ENCODE data around the gene APBA1.
"Not testable (repeated sequence)": the region's sequence is repeated elsewhere in the genome, so short reads cannot be mapped to it uniquely, and the experiment has no call there.

The APBA1 gene

DNA sequence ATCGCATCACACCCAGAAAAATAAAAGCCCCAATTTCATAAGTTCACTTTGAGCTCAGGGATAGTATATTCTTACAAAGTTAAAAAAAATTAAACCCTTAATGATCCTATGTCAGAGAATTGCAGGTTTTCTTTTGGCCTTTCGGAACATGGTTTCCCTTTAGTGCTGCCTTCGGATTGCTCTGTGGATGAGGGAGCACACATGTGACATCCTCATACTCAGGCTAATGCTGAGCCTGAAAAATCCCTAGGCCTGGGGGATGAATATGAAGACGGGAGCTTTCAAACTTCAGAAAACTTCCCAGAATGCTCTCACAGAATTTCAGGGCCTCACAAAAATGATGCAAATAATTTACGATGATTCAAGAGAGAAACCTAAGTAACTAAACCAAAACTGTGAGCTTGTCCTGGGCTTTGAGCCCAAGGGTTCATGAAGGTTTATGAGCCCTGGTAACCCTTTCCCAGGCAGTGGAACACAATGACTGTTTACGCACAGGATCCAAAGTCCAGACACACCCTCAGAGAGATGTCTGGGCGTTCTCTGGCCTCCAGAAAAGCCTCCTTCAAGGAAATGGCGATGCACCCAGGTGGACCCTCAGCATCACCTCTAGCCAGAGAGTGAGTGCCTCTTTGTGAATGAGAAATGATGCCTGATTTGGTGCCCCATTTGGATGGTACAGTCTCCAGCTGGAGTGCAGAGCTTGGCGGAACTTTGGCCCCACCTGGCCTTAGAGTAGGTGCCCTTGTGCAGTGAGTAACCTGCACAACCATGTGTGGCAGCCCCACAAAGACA is 201.8 kb downstream of the APBA1 start:
- DNase-seq, result no peak

GRCh38 chr9:69469136-69469535 is 203.0 kb downstream of the APBA1 start:
- DNase-seq, result no peak

- no peak for DNase-seq
These were observed 203.8 kb downstream of the APBA1 start for GRCh38 chr9:69468380-69468779.

DNA sequence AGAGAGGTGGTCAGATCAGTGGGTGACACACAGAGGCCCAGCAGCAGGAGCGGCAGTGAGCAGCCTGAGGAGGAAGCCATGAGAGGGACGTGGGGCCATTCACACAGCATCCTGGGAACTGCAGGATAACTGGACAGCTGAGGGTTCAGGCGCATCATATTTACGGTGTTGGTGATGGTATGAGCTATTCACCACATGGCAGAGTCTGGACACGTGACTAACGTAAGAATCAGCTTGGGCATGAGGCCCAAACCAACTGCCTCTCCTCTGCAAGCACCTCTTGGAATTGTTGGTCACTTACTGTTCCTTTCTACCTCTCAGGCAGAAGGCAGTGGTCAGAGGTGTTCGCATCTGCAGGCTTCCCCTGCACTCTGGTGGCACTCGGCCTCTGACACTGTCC is 206.0 kb downstream of the APBA1 start:
- DNase-seq, result no peak

- no peak for DNase-seq
These were observed 206.7 kb downstream of the APBA1 start for GRCh38 chr9:69465473-69465872.

- no peak for DNase-seq
These were observed 208.6 kb downstream of the APBA1 start for GRCh38 chr9:69463497-69464068.

- no peak for DNase-seq
These were observed 209.8 kb downstream of the APBA1 start for GRCh38 chr9:69462394-69462793.

- no peak for DNase-seq
These were observed 210.9 kb downstream of the APBA1 start for GRCh38 chr9:69461103-69461887.

- DNase-seq, result no peak
These were observed 212.2 kb downstream of the APBA1 start for GRCh38 chr9:69460012-69460411.

GRCh38 chr9:69458176-69458575 is 214.0 kb downstream of the APBA1 start:
- no peak for DNase-seq

- no peak for DNase-seq
These were observed 216.0 kb downstream of the APBA1 start for GRCh38 chr9:69456201-69456600.

- no peak for DNase-seq
These were observed 216.9 kb downstream of the APBA1 start for GRCh38 chr9:69455311-69455710.

- DNase-seq, result no peak
These were observed 217.8 kb downstream of the APBA1 start for GRCh38 chr9:69454321-69454720.

DNA sequence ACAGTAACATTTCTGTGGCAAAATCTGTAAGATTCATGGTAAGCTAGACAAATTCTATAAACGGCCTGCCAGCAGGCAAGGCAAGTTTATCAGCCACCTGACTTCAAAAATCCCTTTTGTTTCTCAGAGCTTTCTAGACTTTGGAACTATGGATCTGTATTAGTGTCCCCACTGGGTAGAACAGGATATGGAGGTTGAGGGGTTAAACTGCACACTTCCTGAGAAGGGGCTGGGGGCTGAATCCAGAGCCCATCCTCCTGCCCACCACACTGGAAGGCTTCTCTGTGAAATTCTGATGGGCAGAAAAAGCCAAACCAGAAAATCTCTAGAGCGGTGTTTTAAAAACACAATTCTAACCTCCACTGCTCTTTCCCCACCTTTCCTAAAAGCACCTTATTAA is 218.4 kb downstream of the APBA1 start:
- DNase-seq, result no peak

DNA sequence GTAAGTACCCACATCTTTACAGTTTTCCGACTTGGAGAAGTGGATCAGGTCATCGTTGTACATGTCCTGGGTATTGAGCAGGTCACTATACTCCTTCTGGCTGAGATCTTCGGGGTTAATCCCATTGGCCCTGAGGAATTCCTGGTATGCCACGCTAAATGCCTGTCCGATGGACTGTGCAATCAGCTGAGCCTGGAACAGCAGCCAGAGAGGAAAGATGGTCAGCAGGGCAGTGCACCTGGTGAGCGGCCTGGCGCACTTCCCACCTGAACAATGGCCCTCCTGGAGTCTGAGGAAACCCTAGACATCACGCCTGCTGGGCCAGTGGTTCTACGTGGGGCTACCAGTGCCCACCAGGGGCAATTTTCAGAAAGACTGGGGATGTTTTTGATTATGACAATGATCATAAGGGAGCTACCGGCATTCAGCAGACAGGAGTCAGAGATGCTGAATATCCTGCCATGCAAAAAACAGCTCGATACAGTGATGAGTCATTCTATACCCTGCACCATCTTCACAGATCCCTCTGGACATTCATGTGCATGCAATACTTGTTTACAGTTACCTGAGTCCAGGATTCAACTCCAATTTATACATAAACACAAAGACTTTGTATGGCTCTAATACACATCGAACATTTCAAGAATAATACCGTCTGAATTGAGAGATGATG is 219.9 kb downstream of the APBA1 start:
- no peak for DNase-seq

- DNase-seq, result no peak
These were observed 225.7 kb downstream of the APBA1 start for GRCh38 chr9:69446496-69446895.

DNA sequence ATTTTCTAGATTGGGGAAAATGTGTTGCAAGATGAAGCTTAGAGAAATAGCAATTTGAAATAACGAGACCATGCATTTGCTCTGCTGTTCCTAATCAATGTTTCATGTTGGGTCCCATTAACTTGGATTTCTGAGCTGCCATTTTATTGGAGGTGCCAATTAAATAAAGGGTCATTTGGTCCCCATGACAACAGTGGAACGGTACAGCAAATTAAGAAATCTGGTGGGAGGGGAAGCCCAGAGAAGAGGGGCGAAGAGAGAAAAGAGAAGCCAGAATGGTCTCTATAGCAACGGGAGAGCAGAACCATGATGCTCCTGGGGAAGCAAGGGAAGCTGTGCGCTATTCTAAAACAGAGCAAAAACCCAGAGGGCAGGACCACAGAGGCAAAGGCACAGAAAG is 226.9 kb downstream of the APBA1 start:
- DNase-seq, result no peak

GRCh38 chr9:69444791-69445190 is 227.4 kb downstream of the APBA1 start:
- no peak for DNase-seq

DNA sequence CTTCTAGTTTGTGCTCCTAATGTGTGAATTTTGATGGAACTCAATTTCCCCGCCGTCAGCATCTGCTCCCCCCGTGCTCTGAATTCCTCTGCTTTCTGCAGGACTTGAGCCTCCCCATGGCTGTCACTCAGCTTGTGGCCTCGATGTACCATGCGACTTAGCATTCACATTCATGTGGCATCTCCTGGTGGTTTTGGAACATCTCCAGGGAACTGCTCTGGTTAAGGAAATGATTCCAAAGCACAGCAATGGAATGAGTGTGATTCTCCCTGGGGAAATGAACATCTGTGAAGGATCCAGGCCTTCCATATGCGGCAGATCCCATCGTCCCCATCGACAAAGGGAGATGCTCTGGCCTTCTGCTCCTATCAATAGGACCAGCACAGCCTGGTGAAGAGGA is 228.2 kb downstream of the APBA1 start:
- DNase-seq, result no peak

DNA sequence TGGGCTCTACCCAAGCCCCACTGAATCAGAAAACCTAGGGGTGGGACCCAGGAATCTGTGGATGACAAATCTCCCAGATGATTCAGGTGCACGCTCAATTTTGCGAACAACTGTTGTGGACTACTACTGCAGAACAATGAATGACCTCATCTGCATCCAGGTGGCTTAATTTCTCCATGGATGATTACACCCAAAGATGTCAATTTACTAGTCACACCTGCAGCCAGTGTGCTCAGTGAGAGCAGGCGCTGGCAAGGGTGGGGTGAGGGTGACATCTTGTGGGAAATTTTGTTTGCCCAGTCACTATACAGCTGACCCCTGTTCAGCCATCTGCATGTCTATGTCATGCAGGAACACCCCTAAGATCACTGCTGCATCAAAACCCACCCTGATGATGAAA is 229.0 kb downstream of the APBA1 start:
- DNase-seq, result no peak

DNA sequence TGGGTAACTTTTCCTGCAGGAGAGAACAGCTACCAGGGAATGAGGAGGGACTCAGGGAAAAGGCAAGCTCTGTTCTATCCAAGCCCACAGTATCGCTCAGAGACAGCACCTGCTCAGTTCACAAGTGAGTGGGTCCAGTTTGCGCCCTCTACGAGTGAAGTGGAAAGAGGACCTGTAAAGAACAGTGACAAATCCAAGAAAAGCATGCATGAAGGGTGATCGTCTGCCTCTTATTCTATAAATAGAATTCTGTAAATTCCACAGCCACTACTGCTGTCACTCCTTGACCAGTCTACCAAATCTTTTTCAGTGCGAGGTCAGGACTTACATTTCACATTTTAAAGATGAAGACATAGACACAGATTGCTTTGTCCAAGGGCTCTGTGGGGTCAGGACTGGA is 229.7 kb downstream of the APBA1 start:
- no peak for DNase-seq

DNA sequence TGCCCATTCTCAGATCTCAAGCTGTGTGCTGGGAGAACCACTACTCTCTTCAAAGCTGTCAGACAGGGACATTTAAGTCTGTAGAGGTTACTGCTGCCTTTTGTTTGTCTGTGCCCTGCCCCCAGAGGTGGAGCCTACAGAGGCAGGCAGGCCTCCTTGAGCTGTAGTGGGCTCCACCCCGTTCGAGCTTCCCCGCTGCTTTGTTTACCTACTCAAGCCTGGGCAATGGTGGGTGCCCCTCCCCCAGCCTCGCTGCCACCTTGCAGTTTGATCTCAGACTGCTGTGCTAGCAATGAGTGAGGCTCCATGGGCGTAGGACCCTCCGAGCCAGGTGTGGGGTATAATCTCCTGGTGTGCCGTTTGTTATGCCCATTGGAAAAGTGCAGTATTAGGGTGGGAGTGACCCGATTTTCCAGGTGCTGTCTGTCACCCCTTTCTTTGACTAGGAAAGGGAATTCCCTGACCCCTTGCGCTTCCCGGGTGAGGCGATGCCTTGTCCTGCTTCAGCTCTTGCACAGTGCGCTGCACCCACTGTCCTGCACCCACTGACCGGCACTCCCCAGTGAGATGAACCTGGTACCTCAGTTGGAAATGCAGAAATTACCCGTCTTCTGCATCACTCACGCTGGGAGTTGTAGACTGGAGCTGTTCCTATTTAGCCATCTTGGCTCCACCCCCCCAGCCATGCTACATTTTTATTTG is 231.8 kb downstream of the APBA1 start:
- not testable (repeated sequence) for DNase-seq

- not testable (repeated sequence) for DNase-seq
These were observed 232.5 kb downstream of the APBA1 start for GRCh38 chr9:69439654-69440053.
